PFSK-1 (cell line): ENCODE data around the gene FRK.

ENCODE experiments used
- SIN3A ChIP-seq: IDR thresholded peaks from 2 replicates; pipeline ENCODE4 v1.6.1; 2012; ENCODE audit warnings: mild to moderate bottlenecking, low read length, moderate library complexity, borderline replicate concordance; ENCODE audit not compliant: insufficient read depth
- TF ChIP-seq, protein P1 (sequence below), 2 experiments: IDR thresholded peaks; 2 replicates each; pipeline versions ENCODE4 v1.6.1 to v1.8.0; 2011 to 2012; ENCODE audit warnings: low read depth in 2 of 2, low read length in 2 of 2, control low read depth in 1 of 2, inconsistent platforms in 1 of 2, mild to moderate bottlenecking in 1 of 2, moderate library complexity in 1 of 2; ENCODE audit not compliant: insufficient read depth in 1 of 2

DNA sequence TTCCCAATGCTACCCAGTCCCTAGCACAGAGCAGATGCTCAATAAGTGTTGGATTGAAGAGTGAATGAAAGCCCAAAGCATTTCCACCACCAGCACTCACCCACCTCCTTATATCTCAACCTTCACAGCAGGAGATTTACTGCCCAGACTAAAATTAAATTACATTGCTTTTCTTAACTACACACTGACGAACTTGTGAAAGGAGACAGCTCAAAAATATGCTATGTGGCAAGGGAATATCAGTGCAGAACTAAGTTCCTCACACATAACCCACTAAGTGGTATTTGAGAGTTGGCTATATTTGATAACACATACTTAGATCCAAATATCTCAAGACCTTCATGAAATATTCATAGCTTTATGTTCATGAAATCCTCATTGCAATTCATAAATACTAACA, 137.7 kb downstream of the FRK start:
- TF ChIP-seq SIN3A, result no peak
- TF ChIP-seq, protein P1, sequence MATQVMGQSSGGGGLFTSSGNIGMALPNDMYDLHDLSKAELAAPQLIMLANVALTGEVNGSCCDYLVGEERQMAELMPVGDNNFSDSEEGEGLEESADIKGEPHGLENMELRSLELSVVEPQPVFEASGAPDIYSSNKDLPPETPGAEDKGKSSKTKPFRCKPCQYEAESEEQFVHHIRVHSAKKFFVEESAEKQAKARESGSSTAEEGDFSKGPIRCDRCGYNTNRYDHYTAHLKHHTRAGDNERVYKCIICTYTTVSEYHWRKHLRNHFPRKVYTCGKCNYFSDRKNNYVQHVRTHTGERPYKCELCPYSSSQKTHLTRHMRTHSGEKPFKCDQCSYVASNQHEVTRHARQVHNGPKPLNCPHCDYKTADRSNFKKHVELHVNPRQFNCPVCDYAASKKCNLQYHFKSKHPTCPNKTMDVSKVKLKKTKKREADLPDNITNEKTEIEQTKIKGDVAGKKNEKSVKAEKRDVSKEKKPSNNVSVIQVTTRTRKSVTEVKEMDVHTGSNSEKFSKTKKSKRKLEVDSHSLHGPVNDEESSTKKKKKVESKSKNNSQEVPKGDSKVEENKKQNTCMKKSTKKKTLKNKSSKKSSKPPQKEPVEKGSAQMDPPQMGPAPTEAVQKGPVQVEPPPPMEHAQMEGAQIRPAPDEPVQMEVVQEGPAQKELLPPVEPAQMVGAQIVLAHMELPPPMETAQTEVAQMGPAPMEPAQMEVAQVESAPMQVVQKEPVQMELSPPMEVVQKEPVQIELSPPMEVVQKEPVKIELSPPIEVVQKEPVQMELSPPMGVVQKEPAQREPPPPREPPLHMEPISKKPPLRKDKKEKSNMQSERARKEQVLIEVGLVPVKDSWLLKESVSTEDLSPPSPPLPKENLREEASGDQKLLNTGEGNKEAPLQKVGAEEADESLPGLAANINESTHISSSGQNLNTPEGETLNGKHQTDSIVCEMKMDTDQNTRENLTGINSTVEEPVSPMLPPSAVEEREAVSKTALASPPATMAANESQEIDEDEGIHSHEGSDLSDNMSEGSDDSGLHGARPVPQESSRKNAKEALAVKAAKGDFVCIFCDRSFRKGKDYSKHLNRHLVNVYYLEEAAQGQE (IDR thresholded peaks at IDR 0.05; ENCODE audit: insufficient read depth in 1 of 2, low read depth in 2 of 2, low read length in 2 of 2), result no peak
